C4-2B (cell line): ENCODE measurements around the gene SRPK2.

Experiments
- H3K27ac ChIP-seq: fragments of 450-650 bp; 2 replicates; pipeline ENCODE4 v1.5.1; 2017
- CTCF ChIP-seq: fragments of 450-650 bp; conservative IDR thresholded peaks from 2 replicates; pipeline ENCODE4 v1.5.1; 2017; ENCODE audit warnings: mild to moderate bottlenecking
- ZFX ChIP-seq: fragments of 450-650 bp; IDR thresholded peaks from 2 replicates; pipeline ENCODE4 v1.6.1; 2017

SRPK2 gene

GRCh38 chr7:105153531-105153930 is 235.2 kb downstream of the SRPK2 start:
- no peak overlapping the region for H3K27ac ChIP-seq
- TF ChIP-seq ZFX, result no peak
- no peak for TF ChIP-seq CTCF

GRCh38 chr7:105151152-105151551 is 237.6 kb downstream of the SRPK2 start:
- H3K27ac ChIP-seq, result no peak overlapping the region
- TF ChIP-seq ZFX (no peak), CTCF (no peak)

- H3K27ac ChIP-seq, result no peak overlapping the region
- no peak for TF ChIP-seq ZFX
- no peak for TF ChIP-seq CTCF
Measured at GRCh38 chr7:105149827-105150226, 238.9 kb downstream of the SRPK2 start.

- TF ChIP-seq ZFX, result no peak
- peak; percentile 57 for TF ChIP-seq CTCF
- H3K27ac ChIP-seq, result no peak overlapping the region
Measured at GRCh38 chr7:105141068-105141467, 247.7 kb downstream of the SRPK2 start.

GRCh38 chr7:105139381-105139780 is 249.3 kb downstream of the SRPK2 start:
- H3K27ac ChIP-seq, result no peak overlapping the region

GRCh38 chr7:105137898-105138297 is 250.8 kb downstream of the SRPK2 start:
- H3K27ac ChIP-seq, result no peak overlapping the region
- TF ChIP-seq CTCF (no peak), ZFX (no peak)

More at GRCh38 chr7:105139381-105139780, 249.3 kb downstream of the SRPK2 start:
- TF ChIP-seq ZFX, result no peak
- TF ChIP-seq CTCF, result no peak

- no peak overlapping the region for H3K27ac ChIP-seq
- TF ChIP-seq CTCF (no peak), ZFX (no peak)
Measured at GRCh38 chr7:105136221-105136620, 252.5 kb downstream of the SRPK2 start.
